Erythroblast (primary cell): ENCODE data around the gene GPR156.

Source experiments
- GATA1 ChIP-seq: IDR thresholded peaks from 2 replicates; pipeline ENCODE4 v1.6.1; 2011; ENCODE audit warnings: low read depth, mild to moderate bottlenecking, control low read depth, low read length, moderate library complexity
- POLR2A ChIP-seq: IDR thresholded peaks from 2 replicates; pipeline ENCODE4 v1.6.1; 2011; ENCODE audit warnings: mild to moderate bottlenecking, low read length

DNA sequence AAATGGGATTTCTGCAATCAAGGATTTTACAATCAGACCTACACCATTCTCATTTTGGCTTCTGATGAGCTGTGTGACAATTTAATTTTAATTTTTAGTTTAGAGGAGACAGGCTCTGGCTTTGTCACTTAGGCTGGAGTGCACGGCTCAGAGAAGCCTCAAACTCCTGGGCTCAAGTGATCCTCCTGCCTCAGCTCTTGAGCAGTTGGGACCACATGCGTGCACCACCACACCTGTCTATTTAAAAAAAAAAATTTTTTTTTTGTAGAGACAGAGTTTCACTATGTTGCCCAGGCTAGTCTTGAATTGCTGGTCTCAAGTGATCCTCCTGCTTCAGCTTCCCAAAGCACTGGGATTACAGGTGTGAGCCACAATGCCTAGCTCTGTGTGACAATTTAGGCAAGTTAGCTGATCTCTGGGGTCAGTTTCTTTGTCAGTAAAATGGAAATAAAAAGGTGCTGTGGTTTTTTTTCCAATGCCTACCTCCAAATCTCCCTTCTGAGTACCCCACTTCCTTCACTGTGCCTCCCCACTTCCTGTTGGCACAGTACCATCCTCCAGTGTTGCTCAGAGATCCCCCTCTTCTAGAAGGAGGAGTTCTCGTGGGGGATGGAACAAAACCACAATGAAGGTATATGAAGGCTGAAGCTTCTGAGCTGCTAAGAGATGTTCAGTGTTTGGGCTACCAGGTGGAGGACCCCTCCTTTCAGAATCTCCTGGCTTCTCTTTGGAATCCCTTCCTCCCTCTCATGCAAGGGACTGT is 136.7 kb downstream of the GPR156 start:
- no peak for TF ChIP-seq POLR2A
- TF ChIP-seq GATA1 = no peak
